ENCODE measurements around the gene XDH.
A peak's percentile ranks its signal among the peaks of the same experiment; 100 is the strongest.

Gene XDH

GRCh38 chr2:31402388-31402787, 12.2 kb downstream of the XDH start:
- DNase-seq (ENCODE audit: low read depth, low spot score) = peak; percentile 38

- peak; percentile 89 for DNase-seq (ENCODE audit: low read depth, low spot score)
These were observed 13.0 kb downstream of the XDH start for GRCh38 chr2:31401580-31401979.

- no peak for DNase-seq (ENCODE audit: low read depth, low spot score)
These were observed 15.7 kb downstream of the XDH start for GRCh38 chr2:31398881-31399280.

- DNase-seq (ENCODE audit: low read depth, low spot score) = no peak
These were observed 17.4 kb downstream of the XDH start for GRCh38 chr2:31397094-31397493.

GRCh38 chr2:31390324-31390723, 24.2 kb downstream of the XDH start:
- no peak for DNase-seq (ENCODE audit: low read depth, low spot score)

GRCh38 chr2:31388736-31389135, 25.8 kb downstream of the XDH start:
- no peak for DNase-seq (ENCODE audit: low read depth, low spot score)

GRCh38 chr2:31387850-31388249, 26.7 kb downstream of the XDH start:
- DNase-seq (ENCODE audit: low read depth, low spot score) = no peak

GRCh38 chr2:31386648-31387047, 27.9 kb downstream of the XDH start:
- peak; percentile 32 for DNase-seq (ENCODE audit: low read depth, low spot score)

- no peak for DNase-seq (ENCODE audit: low read depth, low spot score)
These were observed 28.4 kb downstream of the XDH start for GRCh38 chr2:31386172-31386571.

GRCh38 chr2:31384771-31385276, 29.7 kb downstream of the XDH start:
- no peak for DNase-seq (ENCODE audit: low read depth, low spot score)

GRCh38 chr2:31384351-31384750, 30.2 kb downstream of the XDH start:
- DNase-seq (ENCODE audit: low read depth, low spot score) = no peak

- DNase-seq (ENCODE audit: low read depth, low spot score) = no peak
These were observed 30.9 kb downstream of the XDH start for GRCh38 chr2:31383471-31384153.

GRCh38 chr2:31382452-31383120, 32.0 kb downstream of the XDH start:
- no peak for DNase-seq (ENCODE audit: low read depth, low spot score)

- no peak for DNase-seq (ENCODE audit: low read depth, low spot score)
These were observed 32.9 kb downstream of the XDH start for GRCh38 chr2:31381601-31382000.

- no peak for DNase-seq (ENCODE audit: low read depth, low spot score)
These were observed 34.3 kb downstream of the XDH start for GRCh38 chr2:31380243-31380642.

- no peak for DNase-seq (ENCODE audit: low read depth, low spot score)
These were observed 34.8 kb downstream of the XDH start for GRCh38 chr2:31379747-31380146.

- no peak for DNase-seq (ENCODE audit: low read depth, low spot score)
These were observed 35.6 kb downstream of the XDH start for GRCh38 chr2:31378791-31379501.

GRCh38 chr2:31378389-31378788, 36.2 kb downstream of the XDH start:
- DNase-seq (ENCODE audit: low read depth, low spot score) = no peak

- DNase-seq (ENCODE audit: low read depth, low spot score) = no peak
These were observed 41.4 kb downstream of the XDH start for GRCh38 chr2:31373127-31373526.

- DNase-seq (ENCODE audit: low read depth, low spot score) = no peak
These were observed 42.4 kb downstream of the XDH start for GRCh38 chr2:31372097-31372496.

GRCh38 chr2:31371691-31372090, 42.9 kb downstream of the XDH start:
- no peak for DNase-seq (ENCODE audit: low read depth, low spot score)

- DNase-seq (ENCODE audit: low read depth, low spot score) = no peak
These were observed 47.8 kb downstream of the XDH start for GRCh38 chr2:31366733-31367132.
